GM19099 (cell line): ENCODE measurements around the gene RBBP8.

ENCODE experiments used
- POLR2A ChIP-seq: IDR thresholded peaks from 3 replicates; pipeline ENCODE4 v1.6.1; 2011; ENCODE audit warnings: low read depth; ENCODE audit not compliant: insufficient read length; ENCODE audit errors: extremely low read depth

The RBBP8 gene

GRCh38 chr18:23062011-23062410 is 128.9 kb downstream of the RBBP8 start:
- TF ChIP-seq POLR2A: no peak

- no peak for TF ChIP-seq POLR2A
These were observed 130.4 kb downstream of the RBBP8 start for GRCh38 chr18:23063502-23063901.

GRCh38 chr18:23065234-23065806 is 132.2 kb downstream of the RBBP8 start:
- no peak for TF ChIP-seq POLR2A

- no peak for TF ChIP-seq POLR2A
These were observed 132.9 kb downstream of the RBBP8 start for GRCh38 chr18:23066060-23066459.

DNA sequence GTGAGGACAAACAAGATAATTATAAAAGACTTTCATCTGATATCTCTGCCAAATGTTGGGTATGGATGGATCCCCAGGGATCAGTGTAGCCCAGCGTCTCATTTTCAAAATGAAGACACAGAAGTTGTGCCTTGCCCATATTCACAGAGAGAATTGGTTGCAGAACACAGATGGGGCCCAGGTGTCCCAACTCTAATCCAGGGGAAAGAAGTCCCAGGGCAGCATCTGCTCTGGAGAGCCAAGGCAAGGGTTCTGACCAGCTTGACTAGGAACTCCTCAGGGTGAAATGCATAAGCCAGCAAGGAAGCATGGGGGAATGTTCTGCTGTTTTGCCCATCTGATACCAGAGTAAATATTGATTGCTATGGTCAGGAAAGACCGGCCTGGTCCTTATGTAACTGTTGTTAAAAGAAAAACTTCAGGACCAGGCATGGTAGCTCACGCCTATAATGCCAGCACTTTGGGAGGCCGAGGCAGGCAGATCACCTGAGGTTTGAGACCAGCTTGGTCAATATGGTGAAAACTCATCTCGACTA is 133.4 kb downstream of the RBBP8 start:
- no peak for TF ChIP-seq POLR2A

GRCh38 chr18:23067236-23067635 is 134.1 kb downstream of the RBBP8 start:
- no peak for TF ChIP-seq POLR2A

DNA sequence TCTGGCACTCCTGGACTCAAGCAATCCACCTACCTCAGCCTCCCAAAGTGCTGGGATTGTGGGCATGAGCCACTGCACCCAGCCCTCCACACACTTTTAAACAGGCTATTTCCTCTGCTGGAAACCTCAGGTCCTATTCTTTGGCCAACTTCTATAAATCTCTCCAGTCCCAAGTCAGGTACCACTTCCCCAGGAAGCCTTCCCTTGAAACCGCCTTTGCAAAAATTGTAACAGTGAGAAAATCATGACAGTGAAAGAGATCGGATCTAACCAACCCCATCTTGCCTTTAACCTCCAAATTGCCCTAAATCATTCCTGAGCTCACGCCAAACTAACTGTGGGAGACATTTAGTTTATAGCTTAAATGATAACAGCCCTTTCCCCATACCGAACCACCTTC is 134.9 kb downstream of the RBBP8 start:
- no peak for TF ChIP-seq POLR2A

- TF ChIP-seq POLR2A: no peak
These were observed 135.6 kb downstream of the RBBP8 start for GRCh38 chr18:23068570-23069310.

DNA sequence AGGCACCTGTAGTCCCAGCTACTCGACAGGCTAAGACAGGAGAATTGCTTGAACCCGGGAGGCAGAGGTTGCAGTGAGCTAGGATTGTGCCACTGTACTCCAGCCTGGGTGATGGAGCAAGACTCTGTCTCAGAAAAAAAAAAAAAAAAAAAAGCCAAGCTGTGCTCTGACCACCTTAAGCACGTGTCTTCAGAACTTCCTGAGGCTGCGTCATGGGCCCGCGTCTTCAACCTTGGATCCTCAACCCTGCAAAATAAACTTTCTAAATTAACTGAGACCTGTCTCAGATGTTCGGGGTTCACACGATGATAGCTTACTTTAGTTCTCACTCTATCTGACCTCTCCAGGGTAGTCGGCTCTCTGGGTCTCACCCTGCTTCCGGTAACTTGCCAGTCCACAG is 136.4 kb downstream of the RBBP8 start:
- TF ChIP-seq POLR2A: no peak

DNA sequence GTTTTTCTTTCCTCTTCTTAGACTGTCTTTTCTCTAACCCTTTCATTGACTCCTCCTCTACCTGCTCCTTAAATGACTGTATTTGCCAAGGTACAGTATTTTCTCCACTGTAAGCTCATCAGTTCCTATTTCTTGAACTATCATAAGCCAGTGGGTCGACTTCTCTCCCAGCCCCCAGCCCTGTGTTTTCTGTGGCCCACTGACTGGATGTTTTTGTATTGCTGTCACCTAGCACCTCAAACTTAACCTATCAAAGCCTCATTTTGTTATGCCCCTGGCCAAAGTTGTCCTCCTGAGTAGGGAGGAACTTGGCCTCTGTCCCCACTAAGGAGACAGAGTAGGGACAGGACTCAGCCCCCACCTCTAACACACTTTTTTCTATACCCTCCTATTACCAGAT is 136.8 kb downstream of the RBBP8 start:
- no peak for TF ChIP-seq POLR2A

- TF ChIP-seq POLR2A: peak; percentile 56
These were observed 138.2 kb downstream of the RBBP8 start for GRCh38 chr18:23071285-23071684.

DNA sequence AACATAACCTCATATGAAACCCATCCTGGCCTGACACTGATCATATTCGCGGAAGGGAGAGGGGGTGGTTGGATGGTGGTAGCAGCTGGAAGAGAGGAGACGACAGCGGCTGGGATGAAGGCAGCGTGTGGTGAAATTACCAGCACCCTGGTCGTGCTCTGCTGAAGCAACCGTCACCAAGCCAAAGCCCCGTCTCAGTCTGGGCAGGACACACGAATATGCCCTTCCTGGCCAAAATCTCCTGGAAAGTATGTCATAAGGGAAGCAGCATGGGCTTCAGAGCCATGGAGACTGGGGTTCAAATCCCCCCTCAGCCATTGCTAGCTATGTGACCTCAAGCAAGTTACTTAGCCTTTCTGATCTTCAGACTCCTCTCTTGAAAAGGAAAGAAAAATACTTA is 139.0 kb downstream of the RBBP8 start:
- TF ChIP-seq POLR2A: no peak

DNA sequence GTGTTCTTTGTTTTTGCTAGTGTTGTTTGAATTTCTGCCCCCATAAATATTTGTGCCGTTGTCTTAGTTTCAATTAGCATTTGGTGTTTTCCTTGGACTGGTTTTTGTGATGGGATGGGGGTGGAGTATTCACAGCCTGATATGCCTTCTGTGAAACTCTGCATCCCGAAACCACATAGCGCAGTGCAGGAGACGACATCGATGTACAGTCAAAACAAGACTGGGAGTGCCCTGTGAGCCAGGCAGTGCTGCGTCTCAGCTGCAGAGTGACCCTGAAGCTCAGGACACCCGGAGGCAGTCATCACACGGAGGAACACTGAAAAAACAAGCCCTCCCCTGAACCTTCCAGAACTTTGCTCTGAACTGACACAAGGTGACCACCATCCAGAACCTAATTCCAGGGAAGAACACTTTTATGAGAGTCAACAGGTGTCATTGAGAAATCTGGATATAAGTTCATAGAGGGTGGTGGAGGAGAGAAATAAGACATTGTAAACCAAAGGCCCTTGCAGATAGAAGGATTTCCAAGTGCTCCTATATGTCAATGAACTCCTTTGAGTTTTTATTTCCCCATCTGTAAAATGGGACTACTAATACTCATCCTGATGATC is 141.0 kb downstream of the RBBP8 start:
- TF ChIP-seq POLR2A: no peak
